Adrenal gland (tissue), 5 donors: ENCODE results near the gene BTN1A1.

Experiments used
- POLR2A ChIP-seq, 2 donors: fragments of 450-650 bp; IDR thresholded peaks; one replicate each; pipeline ENCODE4 v1.6.1; 2017; ENCODE audit warnings: antibody characterized with exemption in 2 of 2, mild to moderate bottlenecking in 2 of 2, moderate library complexity in 1 of 2
- TF ChIP-seq, protein P1 (sequence below), 6 experiments: fragments of 450-650 bp in 4 of 6; fragments of 200-600 bp in 2 of 6; sonication (generic) in 1 of 6; IDR thresholded peaks; 1 replicate in 5 of 6; 2 replicates in 1 of 6; pipeline versions ENCODE4 v1.5.1 to v1.8.0; 2016 to 2021; ENCODE audit warnings: antibody characterized with exemption in 6 of 6, mild to moderate bottlenecking in 2 of 6, moderate library complexity in 1 of 6
- donor health status: DM: no; HTN: no; CAD: no.

DNA sequence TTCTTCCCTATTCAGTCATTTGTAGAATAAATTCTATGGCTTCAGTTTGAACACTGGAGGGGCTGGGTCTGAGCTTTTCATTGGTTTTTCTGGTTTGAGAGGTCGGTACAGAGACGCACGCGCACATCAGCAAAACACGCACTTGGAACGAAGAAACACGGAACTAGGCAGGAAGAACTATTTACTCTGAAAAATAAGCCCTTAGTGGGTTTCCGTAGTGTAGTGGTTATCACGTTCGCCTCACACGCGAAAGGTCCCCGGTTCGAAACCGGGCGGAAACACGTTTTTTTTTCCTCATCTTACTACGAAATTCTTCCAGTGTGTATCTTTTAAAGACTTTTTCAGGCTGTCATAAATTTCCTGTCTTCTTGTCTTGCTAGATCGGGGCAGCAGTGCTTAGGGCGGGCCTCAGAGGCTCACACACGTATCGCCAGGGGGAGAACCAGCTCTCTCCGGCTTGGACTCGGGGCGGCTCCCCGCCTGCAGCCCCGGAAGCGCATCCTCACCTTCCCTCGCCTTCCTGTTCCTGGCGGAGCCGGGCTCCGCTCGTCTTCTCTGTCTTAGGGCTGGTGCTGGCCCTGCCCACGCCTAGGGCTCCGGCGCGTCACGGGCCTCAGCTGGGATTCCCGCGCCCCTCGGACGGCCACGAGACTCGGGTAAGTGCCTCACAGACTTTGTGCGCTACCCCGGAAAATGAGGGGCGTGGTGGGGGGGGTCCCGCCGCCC, 37.9 kb downstream of the BTN1A1 start, which contains the start of gene HMGN4:
- TF ChIP-seq, protein P1, sequence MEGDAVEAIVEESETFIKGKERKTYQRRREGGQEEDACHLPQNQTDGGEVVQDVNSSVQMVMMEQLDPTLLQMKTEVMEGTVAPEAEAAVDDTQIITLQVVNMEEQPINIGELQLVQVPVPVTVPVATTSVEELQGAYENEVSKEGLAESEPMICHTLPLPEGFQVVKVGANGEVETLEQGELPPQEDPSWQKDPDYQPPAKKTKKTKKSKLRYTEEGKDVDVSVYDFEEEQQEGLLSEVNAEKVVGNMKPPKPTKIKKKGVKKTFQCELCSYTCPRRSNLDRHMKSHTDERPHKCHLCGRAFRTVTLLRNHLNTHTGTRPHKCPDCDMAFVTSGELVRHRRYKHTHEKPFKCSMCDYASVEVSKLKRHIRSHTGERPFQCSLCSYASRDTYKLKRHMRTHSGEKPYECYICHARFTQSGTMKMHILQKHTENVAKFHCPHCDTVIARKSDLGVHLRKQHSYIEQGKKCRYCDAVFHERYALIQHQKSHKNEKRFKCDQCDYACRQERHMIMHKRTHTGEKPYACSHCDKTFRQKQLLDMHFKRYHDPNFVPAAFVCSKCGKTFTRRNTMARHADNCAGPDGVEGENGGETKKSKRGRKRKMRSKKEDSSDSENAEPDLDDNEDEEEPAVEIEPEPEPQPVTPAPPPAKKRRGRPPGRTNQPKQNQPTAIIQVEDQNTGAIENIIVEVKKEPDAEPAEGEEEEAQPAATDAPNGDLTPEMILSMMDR (IDR thresholded peaks at IDR 0.05) = no peak
- peak; percentile 50 to 64 for TF ChIP-seq POLR2A (IDR thresholded peaks at IDR 0.05)
